HG03064 (cell line): ENCODE results near the gene CENPX.
"Not testable (repeated sequence)": the region's sequence is repeated elsewhere in the genome, so short reads cannot be mapped to it uniquely, and the experiment has no call there.

Experiments used
- ATAC-seq: cut with Tn5 transposase; IDR thresholded peaks from one replicate; pipeline ENCODE4 v1.9.1; 2021; ENCODE audit warnings: low read depth; ENCODE audit not compliant: unreplicated experiment

The CENPX gene

DNA sequence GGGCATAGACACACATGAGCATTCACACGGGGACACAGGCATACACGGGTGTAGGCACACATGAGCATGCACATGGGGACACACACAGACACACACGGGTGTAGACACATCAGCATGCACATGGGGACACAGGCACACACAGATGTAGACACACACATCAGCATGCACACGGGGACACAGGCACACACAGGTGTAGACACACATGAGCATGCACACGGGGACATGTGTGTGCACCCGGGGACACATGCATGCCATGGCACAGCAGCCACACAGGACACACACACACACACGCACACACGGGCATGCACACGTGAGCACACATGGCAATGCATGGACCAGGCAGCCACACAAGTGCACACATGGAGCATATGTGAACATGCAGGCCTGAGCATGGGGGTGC, 20.0 kb upstream of the CENPX start:
- no peak for ATAC-seq

DNA sequence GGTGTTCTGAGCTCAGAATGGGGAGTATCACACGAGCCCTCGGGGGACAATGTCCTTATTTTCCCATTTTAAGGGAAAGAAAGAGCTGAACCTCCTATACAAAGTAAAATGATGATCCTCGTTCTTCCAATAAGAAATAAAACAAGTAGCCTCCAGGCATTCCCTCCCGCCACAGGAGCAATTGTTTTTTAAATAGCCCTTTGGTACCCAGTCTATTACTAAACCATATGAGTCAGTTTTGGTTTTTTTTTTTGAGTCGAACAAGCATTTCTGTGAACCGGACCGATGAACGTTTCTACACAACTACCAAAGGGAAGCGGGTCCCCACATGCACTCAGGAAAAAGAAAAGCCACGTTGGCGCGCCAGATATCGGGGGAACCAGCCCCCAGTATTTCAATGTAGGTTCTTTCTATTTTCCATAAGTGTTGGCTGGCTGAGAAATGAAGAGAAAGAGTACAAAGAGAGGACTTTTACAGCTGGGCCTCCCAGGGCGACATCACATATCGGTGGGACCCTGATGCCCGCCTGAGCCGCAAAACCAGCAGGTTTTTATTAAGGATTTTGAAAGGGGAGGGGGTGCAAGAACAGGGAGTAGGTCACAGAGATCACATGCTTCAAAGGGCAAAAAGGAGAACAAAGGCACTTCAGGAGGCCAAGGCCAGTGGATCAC, 18.6 kb upstream of the CENPX start:
- no peak for ATAC-seq

DNA sequence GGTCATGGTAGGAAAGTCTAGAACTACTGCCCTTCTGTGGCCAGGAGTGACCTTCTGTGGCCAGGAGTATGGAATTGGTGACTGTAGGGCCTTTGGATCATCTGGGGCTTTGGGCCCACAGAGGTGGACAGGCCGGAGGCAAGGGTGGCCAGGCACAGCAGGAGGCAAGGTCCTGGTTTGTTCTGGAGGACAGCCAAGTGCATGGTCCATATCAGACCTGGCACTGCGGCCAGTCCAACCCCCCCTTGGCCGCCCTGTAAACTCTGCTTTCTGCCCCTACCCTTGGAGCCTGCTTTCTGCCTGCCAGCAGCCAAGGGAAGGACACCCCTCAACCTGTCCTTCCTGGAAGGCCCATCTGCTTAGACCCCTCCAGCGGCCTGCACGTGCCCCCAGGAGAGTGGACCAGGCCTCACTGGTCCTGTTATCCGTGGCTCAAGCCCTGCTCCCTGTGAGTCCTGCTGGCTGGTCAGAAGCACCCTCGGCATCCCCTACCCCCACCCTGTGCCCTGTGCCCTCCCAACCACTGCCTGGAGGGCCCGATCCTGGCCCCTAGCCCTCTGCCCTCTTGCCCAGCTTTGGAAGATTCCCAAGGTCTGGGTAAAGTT, 17.1 kb upstream of the CENPX start:
- ATAC-seq, result no peak

DNA sequence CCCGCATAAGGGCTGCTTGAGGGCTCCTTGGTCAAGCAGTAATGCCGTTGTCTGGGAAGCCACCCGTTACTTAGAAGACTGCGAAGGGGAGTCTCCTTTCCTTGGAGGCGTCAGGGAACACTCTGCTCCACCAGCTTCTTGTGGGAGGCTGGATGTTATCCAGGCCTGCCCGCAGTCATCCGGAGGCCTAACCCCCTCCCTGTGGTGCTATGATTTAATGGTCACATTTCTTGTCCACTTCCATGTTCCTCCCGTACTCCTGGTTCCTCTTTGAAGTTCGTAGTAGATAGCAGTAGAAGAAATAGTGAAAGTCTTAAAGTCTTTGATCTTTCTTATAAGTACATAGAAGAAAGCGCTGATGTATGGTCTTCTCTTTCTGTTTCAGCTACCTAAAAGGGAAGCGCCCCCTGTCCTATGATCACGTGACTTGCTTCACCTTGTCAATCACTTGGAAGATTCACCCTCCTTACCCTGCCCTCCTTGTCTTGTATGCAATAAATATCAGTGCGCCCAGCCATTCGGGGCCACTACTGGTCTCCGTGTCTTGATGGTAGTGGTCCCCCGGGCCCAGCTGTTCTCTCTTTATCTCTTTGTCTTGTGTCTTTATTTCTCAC, 16.2 kb upstream of the CENPX start:
- not testable (repeated sequence) for ATAC-seq

DNA sequence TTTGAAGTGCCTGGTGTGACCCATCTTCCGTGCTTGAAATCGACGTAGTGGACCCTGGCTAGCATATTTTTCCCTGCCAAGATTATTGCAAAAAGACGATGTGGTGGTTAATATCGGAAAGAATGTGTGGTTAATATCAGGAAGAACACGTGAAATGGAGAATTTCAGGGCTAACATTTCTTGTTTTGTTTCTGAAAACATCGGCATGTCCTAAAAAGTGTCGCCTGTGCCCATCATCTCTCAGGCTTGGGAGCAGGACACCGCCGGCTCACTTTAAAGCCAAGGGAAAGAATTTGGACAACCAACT, 15.2 kb upstream of the CENPX start:
- no peak for ATAC-seq

DNA sequence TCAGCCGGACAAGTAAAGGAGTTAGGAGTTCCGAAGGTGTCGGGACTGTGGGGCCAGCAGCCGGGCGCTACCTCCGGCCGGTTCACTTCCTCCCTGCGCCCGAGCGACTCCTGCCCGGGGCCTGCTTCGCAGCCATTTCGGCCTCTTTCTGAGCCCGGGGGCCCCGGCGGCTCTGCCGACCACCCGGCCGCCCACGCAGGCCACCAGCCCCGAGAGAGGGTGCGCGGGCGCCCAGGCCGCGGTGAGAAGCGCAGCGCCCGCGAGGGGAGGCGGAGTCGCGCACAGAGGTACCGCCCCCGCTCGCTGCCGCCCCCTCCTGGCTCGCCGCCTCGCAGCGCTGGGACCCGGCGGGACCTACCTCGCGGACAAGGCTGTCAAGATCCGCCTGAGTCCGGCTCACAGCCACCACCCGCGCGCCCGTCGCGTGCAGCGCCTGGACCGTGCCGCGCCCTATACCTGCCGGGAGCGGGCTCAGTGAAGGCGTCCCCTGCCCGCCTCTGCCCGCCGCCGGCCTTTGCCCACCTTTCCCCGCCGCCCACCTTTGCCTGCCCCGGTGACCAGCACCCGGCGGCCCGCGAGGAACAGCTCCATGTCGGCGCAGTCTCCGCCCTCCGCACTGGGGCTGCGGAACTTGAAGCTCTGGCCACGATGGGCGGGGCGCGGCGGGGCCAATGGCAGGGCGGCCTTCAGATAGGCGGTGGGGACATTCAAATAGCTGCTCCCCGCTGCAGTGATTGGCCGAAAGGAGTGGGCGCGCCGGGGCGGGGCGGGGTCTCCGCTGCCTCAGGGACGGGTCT, 14.6 kb upstream of the CENPX start, which contains the start of gene DCXR:
DCXR (minus strand) TSS at position 606 of the 797 bp plus-strand sequence; CDS start at position 591, 15 bp downstream.
- peak; percentile 78 for ATAC-seq

DNA sequence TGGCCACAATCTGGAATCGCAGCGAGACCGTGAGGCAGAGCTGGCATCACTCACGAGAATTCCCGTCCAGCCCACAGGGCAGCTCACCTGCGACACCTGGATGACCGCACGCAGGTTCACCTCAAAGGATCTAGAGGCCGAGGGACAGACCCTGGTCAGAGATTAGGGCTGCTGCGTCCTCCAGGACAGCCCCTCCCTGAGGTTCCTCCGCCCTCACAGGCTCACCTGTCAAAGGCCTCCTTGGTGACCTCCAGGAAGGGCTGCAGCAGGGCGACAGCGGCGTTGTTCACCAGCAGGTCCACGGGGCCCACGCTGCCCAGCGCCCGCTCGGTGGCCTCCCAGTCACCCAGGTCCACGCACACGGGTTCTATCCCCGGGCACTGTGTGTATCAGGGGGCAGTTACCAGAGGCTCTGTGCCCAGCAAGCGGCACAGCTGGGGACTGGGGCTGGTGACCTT, 14.0 kb upstream of the CENPX start:
- ATAC-seq, result no peak

DNA sequence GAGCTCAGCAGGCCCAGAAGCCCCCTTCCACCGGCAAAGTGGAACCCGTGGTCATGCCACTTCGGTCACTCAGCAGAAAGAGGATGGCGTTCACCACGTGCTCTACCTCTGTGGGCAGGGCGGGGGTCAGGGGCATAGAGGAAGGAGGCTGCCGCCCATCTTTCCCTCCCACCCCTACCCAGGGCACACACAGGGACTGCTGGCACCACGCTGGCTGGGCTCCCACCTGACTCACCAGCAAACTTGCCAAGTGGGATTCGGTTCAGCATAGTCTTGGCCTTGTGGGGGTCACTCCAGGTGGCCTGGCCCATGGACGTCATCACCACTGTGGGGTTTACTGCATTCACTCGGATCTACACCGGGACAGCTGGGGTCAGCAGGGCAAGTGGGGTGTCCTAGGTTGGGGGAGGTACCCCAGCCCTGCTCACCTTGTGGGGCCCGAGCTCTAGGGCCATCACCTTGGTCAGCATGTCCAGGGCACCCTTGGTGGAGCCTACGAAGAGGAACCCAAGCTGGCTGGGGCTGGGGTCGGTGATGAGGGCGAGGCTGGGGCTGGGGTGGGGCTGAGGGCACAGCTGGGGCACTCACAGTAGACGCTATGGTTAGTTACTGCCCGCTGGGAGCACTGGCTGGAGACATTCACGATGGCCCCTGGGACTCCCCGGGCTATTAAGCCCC, 13.4 kb upstream of the CENPX start:
- ATAC-seq, result no peak

DNA sequence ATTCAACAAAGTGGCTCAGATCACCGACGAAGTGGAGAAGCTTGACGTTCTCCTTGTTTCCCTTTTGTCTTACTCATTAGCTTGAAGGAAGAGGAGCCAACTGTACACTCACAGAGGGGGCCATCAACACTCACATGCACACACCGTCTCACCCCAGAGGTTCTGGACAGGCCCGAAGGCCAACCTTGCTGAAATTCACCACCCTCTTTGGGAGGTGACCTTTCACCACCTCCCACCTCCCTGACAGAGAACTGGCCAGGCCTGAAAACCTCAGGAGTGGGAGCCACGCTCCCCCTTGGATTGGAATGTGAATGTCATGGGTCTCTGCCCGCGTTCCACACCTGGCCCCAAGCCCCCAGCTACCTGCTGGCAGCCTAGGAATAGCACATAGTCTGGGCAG, 12.8 kb upstream of the CENPX start:
- ATAC-seq, result no peak

DNA sequence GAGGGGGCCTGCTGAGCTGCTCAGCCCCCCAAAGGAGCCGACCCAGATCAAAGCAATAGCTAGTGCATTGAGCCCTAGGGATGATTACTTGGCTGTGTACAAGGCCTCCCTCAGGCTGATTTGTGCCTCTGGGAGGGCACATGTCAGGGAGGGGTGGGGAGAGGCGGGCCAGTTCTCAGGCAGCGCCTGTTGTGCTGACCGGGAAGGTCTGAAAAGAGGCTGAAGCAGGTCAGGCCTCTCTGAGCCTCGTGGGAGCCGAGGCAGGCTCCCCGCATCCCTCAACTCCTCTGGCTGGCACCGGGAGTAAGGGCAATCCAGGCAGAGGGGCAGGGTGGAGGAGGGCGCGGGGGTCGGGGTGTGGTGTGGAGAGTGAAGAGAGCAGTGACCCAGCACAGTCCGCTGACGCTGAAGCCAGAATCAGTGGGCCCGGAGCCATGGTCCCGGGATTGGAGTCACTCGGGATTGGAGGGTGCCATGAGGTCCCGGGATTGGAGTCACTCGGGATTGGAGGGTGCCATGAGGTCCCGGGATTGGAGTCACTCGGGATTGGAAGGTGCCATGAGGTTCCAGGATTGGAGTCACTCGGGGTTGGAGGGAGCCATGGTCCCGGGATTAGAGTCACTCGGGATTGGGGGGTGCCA, 11.8 kb upstream of the CENPX start:
- no peak for ATAC-seq

DNA sequence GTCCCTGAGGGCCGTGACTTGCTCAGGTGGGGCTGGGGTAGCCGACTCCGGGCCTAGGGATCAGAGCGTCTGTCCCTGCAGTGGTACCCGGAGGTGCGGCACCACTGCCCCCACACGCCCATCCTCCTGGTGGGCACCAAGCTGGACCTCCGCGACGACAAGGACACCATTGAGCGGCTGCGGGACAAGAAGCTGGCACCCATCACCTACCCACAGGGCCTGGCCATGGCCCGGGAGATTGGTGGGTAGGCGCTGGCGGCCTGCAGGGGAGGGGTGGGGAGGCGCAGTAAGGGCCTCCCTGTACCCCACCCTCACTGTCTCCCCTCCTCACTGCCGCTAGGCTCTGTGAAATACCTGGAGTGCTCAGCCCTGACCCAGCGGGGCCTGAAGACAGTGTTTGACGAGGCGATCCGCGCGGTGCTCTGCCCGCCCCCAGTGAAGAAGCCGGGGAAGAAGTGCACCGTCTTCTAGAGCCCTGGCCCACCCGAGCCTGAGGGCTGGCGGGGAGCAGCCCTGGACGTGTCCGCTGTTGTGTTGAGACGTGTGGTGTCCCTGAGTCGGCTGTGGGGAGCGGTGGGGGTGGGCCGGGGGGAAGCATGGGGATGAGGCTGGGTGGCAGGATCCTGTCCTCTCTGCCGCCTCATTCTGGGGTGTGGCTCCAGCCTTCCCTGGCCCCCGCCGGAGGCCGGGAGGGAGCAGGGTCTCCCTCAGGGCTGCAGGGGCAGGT, 10.8 kb upstream of the CENPX start:
- ATAC-seq, result no peak

DNA sequence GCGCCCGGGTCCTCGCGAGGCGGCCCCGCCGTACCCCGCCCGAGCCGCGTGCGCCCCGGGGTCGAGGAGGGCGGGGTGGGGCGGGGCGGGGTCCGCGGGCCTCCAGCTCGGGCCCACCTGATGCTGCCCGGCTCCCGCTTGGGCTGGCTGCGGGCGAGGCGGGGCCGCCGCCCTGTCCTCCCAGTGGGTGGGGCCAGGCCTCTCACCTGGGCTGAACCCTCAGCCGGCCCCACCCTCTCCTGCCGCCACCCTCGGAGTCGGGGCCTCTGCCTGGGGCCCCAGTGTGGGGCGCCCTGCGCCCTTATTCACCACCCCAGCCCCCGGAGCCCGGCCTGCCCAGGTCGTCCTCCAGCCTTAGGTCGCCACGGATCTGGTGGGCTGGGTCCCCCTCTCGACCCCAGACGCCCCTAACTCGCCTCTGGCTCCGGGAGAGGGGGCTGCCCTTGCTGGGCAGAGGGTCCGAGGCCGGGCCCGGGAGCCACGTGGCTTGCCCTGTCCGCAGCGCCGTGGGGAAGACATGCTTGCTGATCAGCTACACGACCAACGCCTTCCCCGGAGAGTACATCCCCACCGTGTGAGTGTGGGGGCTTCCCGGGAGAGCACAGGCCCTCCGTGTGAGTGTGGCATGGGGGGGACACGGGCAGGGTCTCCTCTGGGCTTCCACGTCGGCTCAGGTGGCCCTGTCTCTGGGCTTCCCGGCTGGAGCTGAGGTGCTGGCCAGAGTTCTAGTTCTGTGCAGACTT, 9.4 kb upstream of the CENPX start:
- ATAC-seq, result no peak

DNA sequence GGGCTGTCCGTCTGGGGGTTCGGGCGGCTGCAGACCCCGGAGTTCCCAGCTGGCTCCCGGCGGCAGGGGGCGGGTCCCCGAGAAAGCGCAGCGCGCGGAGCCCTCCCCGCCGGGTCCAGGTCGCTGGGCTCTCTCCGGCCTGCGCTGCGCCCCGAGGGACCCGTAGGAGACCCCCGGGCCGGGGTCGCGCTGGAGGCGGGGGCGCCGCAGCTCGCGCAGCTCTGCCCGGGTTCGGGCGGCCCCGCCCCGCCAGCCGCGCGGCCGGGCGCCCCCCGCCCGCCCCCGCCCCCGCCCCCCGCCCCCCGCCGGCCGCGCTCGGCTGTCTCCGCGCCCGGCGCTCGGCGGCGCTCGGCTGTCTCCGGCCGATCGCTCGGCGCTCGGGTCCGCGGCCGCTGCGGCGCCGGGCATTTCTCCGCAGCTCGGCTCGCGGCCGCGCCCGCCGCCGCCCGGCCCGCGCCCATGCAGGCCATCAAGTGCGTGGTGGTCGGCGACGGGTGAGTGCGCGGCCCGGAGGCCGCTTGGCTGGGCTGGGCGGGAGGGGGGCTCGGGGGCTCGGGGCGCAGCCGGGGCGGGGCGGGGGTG, 8.7 kb upstream of the CENPX start, which contains the start of gene RAC3:
RAC3 (plus strand) TSS at position 376 of the 582 bp plus-strand sequence; CDS start at position 460, 84 bp downstream.
- no peak for ATAC-seq

DNA sequence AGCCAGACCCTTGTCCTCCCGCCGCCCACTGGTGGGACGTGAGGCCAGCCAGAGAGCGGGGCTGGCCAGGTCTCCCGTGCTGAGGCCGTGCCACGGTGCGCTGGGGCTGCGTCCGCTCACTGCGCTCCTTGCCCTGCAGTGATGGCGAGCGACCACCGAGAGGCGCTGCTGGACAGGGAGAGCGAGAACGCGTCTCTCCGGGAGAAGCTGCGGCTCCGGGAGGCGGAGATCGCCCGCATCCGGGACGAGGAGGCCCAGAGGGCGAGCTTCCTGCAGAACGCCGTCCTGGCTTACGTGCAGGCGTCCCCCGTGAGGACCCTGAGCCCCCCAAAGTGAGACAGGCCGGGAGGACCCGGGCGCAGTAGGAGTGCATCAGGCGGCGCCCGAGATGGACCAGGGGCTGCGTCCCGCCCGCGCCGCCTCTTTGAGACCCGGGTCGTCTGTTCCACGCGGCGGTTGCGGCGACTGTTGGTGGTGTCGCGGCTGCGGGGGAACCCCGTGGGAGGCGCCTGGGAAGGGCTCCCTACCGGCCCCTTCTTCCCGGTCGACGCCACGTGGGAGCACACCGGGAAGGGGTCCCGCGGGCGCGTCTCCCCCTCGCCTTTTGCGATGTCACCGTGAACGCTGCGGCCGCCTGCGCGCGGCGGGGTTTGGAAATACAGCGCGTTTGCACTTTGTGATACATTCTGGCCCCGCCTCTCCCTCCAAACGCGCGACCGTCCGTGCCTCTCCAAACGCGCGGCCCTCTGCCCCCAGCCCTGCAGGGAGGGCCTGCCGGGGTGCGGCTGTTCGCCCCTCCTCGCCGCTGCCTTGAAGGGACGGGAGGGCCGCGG, 8.0 kb upstream of the CENPX start:
- ATAC-seq, result no peak

DNA sequence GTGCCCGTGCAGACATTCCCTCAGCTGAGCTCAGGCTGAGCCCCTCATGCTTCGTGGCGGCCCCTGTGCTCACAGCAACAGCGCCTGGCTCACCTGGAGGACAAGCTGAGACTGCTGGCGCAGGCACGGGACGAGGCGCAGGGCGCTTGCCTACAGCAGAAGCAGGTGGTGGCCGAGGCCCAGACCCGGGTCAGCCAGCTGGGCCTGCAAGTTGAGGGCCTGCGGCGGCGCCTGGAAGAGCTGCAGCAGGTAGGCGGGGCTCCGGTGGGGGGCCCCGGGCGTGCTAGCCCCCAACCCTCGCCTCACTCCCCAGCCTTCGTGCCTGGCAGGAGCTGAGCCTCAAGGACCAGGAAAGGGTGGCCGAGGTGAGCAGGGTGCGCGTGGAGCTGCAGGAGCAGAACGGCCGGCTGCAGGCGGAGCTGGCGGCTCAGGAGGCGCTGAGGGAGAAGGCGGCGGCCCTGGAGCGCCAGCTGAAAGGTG, 7.4 kb upstream of the CENPX start:
- no peak for ATAC-seq

DNA sequence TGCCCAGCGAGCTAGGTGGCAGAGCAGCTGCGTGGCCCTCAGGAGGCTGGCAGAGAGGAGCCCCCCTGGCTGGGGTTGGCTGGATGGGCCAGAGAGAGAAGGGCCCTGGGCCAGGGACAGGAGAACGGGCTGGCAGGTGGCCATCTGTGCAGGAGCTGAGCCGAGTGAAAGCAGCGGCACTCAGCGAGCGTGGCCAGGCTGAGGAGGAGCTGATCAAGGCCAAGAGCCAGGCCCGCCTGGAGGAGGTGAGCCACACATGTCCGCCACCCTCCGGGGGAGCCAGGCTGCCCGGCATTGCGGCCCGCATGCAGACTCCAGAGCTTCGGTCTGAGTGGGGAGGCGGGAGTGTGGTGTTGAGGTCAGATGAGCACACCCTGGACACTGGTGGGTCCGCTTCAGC, 6.7 kb upstream of the CENPX start:
- ATAC-seq, result no peak

DNA sequence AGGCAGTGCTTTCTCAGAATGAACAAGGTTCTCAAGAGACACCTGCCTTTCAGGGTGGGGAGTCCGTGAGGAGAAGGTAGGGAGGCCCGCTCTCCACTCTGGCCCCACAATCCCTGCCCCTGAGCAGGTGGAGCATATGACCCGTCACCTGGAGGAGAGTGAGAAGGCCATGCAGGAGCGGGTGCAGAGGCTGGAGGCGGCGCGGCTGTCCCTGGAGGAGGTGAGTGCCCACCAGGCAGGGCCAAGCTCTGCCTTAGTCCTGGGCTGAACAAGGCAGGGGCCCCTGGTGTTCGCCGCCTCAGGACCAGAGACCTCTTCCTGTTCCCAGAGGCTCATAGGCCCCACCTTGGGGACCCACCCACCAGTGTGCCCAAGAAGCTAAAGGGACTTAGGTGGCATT, 6.3 kb upstream of the CENPX start:
- no peak for ATAC-seq
